Stimulated activated memory B cell treated with anti-CD40 and anti-IgM and Interleukin-4, amounts not matched to agents 10 μg/mL and 1 μg/mL and 100 μg/mL, for 72 hours (primary cell): Measurements from ENCODE around the gene AHSP.
A peak's percentile ranks its signal among the peaks of the same experiment; 100 is the strongest.
"Not testable (repeated sequence)": the region's sequence is repeated elsewhere in the genome, so short reads cannot be mapped to it uniquely, and the experiment has no call there.

Experiments used
- ATAC-seq: fragments of 150-1000 bp; cut with Tn5 transposase; 2 replicates; pipeline ENCODE4 v1.10.0; 2021
- H3K27ac Mint-ChIP-seq: one replicate; pipeline ENCODE4 v1.8.0; 2022; ENCODE audit warnings: mild to moderate bottlenecking, mixed read lengths
- H3K27me3 Mint-ChIP-seq: one replicate; pipeline ENCODE4 v1.8.0; 2022; ENCODE audit warnings: mixed read lengths
- H3K36me3 Mint-ChIP-seq: one replicate; pipeline ENCODE4 v1.8.0; 2022; ENCODE audit warnings: mixed read lengths
- H3K4me1 Mint-ChIP-seq: one replicate; pipeline ENCODE4 v1.8.0; 2022; ENCODE audit warnings: mixed read lengths
- H3K4me3 Mint-ChIP-seq: one replicate; pipeline ENCODE4 v1.8.0; 2022; ENCODE audit warnings: mild to moderate bottlenecking, moderate library complexity, mixed read lengths
- H3K9me3 Mint-ChIP-seq: one replicate; pipeline ENCODE4 v1.8.0; 2022; ENCODE audit warnings: mixed read lengths

Gene AHSP

GRCh38 chr16:31508706-31509195, 18.9 kb upstream of the AHSP start:
- peaks cover 44% of the 10 kb centered on the region for H3K4me1 Mint-ChIP-seq
- peaks cover 6% of the 10 kb centered on the region for H3K36me3 Mint-ChIP-seq
- peak overlapping the region; percentile 97 for H3K27ac Mint-ChIP-seq
- H3K9me3 Mint-ChIP-seq: no peaks in the 10 kb centered on the region
- no peaks in the 10 kb centered on the region for H3K27me3 Mint-ChIP-seq
- H3K4me3 Mint-ChIP-seq: peak overlapping the region; percentile 87
- no peak for ATAC-seq

GRCh38 chr16:31513126-31513525, 14.6 kb upstream of the AHSP start:
- H3K4me3 Mint-ChIP-seq: no peak overlapping the region
- peaks cover 27% of the 10 kb centered on the region for H3K4me1 Mint-ChIP-seq
- no peaks in the 10 kb centered on the region for H3K36me3 Mint-ChIP-seq
- ATAC-seq: no peak
- H3K27me3 Mint-ChIP-seq: no peaks in the 10 kb centered on the region
- peaks cover 2% of the 10 kb centered on the region for H3K9me3 Mint-ChIP-seq
- no peak overlapping the region for H3K27ac Mint-ChIP-seq

GRCh38 chr16:31513884-31514283, 13.8 kb upstream of the AHSP start:
- Mint-ChIP-seq H3K4me3 (no peak overlapping the region), H3K9me3 (peaks cover 2% of the 10 kb centered on the region), H3K27ac (no peak overlapping the region), H3K4me1 (peaks cover 24% of the 10 kb centered on the region), H3K36me3 (no peaks in the 10 kb centered on the region), H3K27me3 (no peaks in the 10 kb centered on the region)
- ATAC-seq: no peak

- peaks cover 5% of the 10 kb centered on the region for H3K4me1 Mint-ChIP-seq
- peaks cover 2% of the 10 kb centered on the region for H3K9me3 Mint-ChIP-seq
- no peak for ATAC-seq
- no peak overlapping the region for H3K4me3 Mint-ChIP-seq
- no peaks in the 10 kb centered on the region for H3K36me3 Mint-ChIP-seq
- H3K27me3 Mint-ChIP-seq: no peaks in the 10 kb centered on the region
- H3K27ac Mint-ChIP-seq: no peak overlapping the region
Observed at GRCh38 chr16:31517800-31518402, 9.8 kb upstream of the AHSP start.

GRCh38 chr16:31519759-31520431, 7.8 kb upstream of the AHSP start:
- no peak for ATAC-seq
- Mint-ChIP-seq H3K4me1 (no peaks in the 10 kb centered on the region), H3K9me3 (peaks cover 2% of the 10 kb centered on the region), H3K36me3 (no peaks in the 10 kb centered on the region), H3K27me3 (no peaks in the 10 kb centered on the region), H3K4me3 (no peak overlapping the region), H3K27ac (no peak overlapping the region)

- ATAC-seq: no peak
- Mint-ChIP-seq H3K4me3 (no peak overlapping the region), H3K36me3 (no peaks in the 10 kb centered on the region), H3K27me3 (no peaks in the 10 kb centered on the region), H3K27ac (no peak overlapping the region), H3K9me3 (peaks cover 2% of the 10 kb centered on the region), H3K4me1 (no peaks in the 10 kb centered on the region)
Observed at GRCh38 chr16:31521368-31521767, 6.3 kb upstream of the AHSP start.

- ATAC-seq: no peak
- Mint-ChIP-seq H3K4me3 (no peak overlapping the region), H3K27ac (no peak overlapping the region), H3K27me3 (no peaks in the 10 kb centered on the region), H3K36me3 (no peaks in the 10 kb centered on the region), H3K4me1 (no peaks in the 10 kb centered on the region), H3K9me3 (no peaks in the 10 kb centered on the region)
Observed at GRCh38 chr16:31522071-31522470, 5.6 kb upstream of the AHSP start.

- not testable (repeated sequence) for H3K27ac Mint-ChIP-seq, ATAC-seq, H3K36me3 Mint-ChIP-seq, H3K4me3 Mint-ChIP-seq, H3K9me3 Mint-ChIP-seq
- Mint-ChIP-seq H3K4me1 (peaks cover 13% of the 10 kb centered on the region), H3K27me3 (peaks cover 14% of the 10 kb centered on the region)
Observed at GRCh38 chr16:31523768-31524167, 3.9 kb upstream of the AHSP start.

GRCh38 chr16:31525113-31525512, 2.6 kb upstream of the AHSP start:
- Mint-ChIP-seq H3K4me3 (no peak overlapping the region), H3K36me3 (no peaks in the 10 kb centered on the region)

GRCh38 chr16:31528523-31529107, 915 bp downstream of the AHSP start:
- ATAC-seq: no peak
- no peak overlapping the region for H3K27ac Mint-ChIP-seq
- peaks cover 19% of the 10 kb centered on the region for H3K27me3 Mint-ChIP-seq

More at GRCh38 chr16:31525113-31525512, 2.6 kb upstream of the AHSP start:
- Mint-ChIP-seq H3K27ac (no peak overlapping the region), H3K27me3 (peaks cover 19% of the 10 kb centered on the region), H3K9me3 (no peaks in the 10 kb centered on the region), H3K4me1 (peaks cover 14% of the 10 kb centered on the region)
- no peak for ATAC-seq

GRCh38 chr16:31529108-31529936, 1.6 kb downstream of the AHSP start:
- no peaks in the 10 kb centered on the region for H3K9me3 Mint-ChIP-seq
- H3K27ac Mint-ChIP-seq: no peak overlapping the region
- ATAC-seq: peak; percentile 35
- H3K27me3 Mint-ChIP-seq: peaks cover 19% of the 10 kb centered on the region
- H3K4me1 Mint-ChIP-seq: peaks cover 14% of the 10 kb centered on the region
- peak overlapping the region; percentile 23 for H3K4me3 Mint-ChIP-seq
- no peaks in the 10 kb centered on the region for H3K36me3 Mint-ChIP-seq

More at GRCh38 chr16:31528523-31529107, 915 bp downstream of the AHSP start:
- H3K4me3 Mint-ChIP-seq: no peak overlapping the region
- no peaks in the 10 kb centered on the region for H3K9me3 Mint-ChIP-seq
- peaks cover 14% of the 10 kb centered on the region for H3K4me1 Mint-ChIP-seq
- no peaks in the 10 kb centered on the region for H3K36me3 Mint-ChIP-seq

- peak; percentile 66 for ATAC-seq
- peaks cover 14% of the 10 kb centered on the region for H3K4me1 Mint-ChIP-seq
- no peak overlapping the region for H3K27ac Mint-ChIP-seq
- H3K27me3 Mint-ChIP-seq: peaks cover 19% of the 10 kb centered on the region
- H3K36me3 Mint-ChIP-seq: no peaks in the 10 kb centered on the region
- H3K9me3 Mint-ChIP-seq: no peaks in the 10 kb centered on the region
- H3K4me3 Mint-ChIP-seq: peak overlapping the region; percentile 23
Observed at GRCh38 chr16:31529937-31530312, 2.2 kb downstream of the AHSP start.

- ATAC-seq: no peak
- no peak overlapping the region for H3K4me3 Mint-ChIP-seq
- H3K4me1 Mint-ChIP-seq: peaks cover 14% of the 10 kb centered on the region
- H3K9me3 Mint-ChIP-seq: no peaks in the 10 kb centered on the region
- no peaks in the 10 kb centered on the region for H3K36me3 Mint-ChIP-seq
- no peak overlapping the region for H3K27ac Mint-ChIP-seq
- peaks cover 19% of the 10 kb centered on the region for H3K27me3 Mint-ChIP-seq
Observed at GRCh38 chr16:31530405-31530804, 2.7 kb downstream of the AHSP start.

- Mint-ChIP-seq H3K27ac (no peak overlapping the region), H3K9me3 (no peaks in the 10 kb centered on the region), H3K4me3 (no peak overlapping the region), H3K27me3 (peaks cover 19% of the 10 kb centered on the region), H3K36me3 (no peaks in the 10 kb centered on the region), H3K4me1 (peaks cover 14% of the 10 kb centered on the region)
- no peak for ATAC-seq
Observed at GRCh38 chr16:31531096-31531495, 3.4 kb downstream of the AHSP start.

- Mint-ChIP-seq H3K4me3 (no peak overlapping the region), H3K27me3 (peaks cover 19% of the 10 kb centered on the region), H3K36me3 (no peaks in the 10 kb centered on the region), H3K27ac (no peak overlapping the region), H3K4me1 (peaks cover 14% of the 10 kb centered on the region), H3K9me3 (no peaks in the 10 kb centered on the region)
- ATAC-seq: no peak
Observed at GRCh38 chr16:31532120-31532519, 4.4 kb downstream of the AHSP start.
